HL-60 (cell line): ENCODE data around the gene SFXN5.

Experiments used
- DNase-seq, 2 experiments: peaks; one replicate each; pipeline ENCODE4 v3.0.0-alpha.2; 2010 to 2020; ENCODE audit warnings: low read depth in 1 of 2, low spot score in 1 of 2
- H3K27ac ChIP-seq: fragments of 250-450 bp; sonication (Bioruptor Pico); replicated peaks from 2 replicates; pipeline ENCODE4 v1.5.1; 2020; ENCODE audit warnings: mild to moderate bottlenecking, moderate library complexity
- H3K27me3 ChIP-seq: fragments of 250-450 bp; sonication (Bioruptor Pico); 2 replicates; pipeline ENCODE4 v1.5.1; 2021; ENCODE audit warnings: mild to moderate bottlenecking, moderate library complexity; ENCODE audit not compliant: insufficient read depth, poor library complexity, severe bottlenecking
- H3K4me3 ChIP-seq: replicated peaks from 2 replicates; pipeline ENCODE4 v1.5.1; 2011; ENCODE audit warnings: mild to moderate bottlenecking, control low read depth, low read length; ENCODE audit not compliant: insufficient read depth
- CTCF ChIP-seq: IDR thresholded peaks from one replicate; pipeline ENCODE4 v1.5.1; 2011; ENCODE audit warnings: low read length, control low read depth, inconsistent platforms; ENCODE audit not compliant: insufficient read depth
- GABPA ChIP-seq: IDR thresholded peaks from 2 replicates; pipeline ENCODE4 v1.6.1; 2012; ENCODE audit warnings: low read depth
- POLR2AphosphoS5 ChIP-seq: IDR thresholded peaks from 2 replicates; pipeline ENCODE4 v1.6.1; 2012; ENCODE audit warnings: low read depth
- REST ChIP-seq: IDR thresholded peaks from 2 replicates; pipeline ENCODE4 v1.6.1; 2012; ENCODE audit warnings: low read depth; ENCODE audit not compliant: insufficient replicate concordance
- SPI1 ChIP-seq: IDR thresholded peaks from 2 replicates; pipeline ENCODE4 v1.6.1; 2012; ENCODE audit warnings: low read depth, mild to moderate bottlenecking, borderline replicate concordance

The SFXN5 gene

GRCh38 chr2:72988726-72989273, 82.7 kb downstream of the SFXN5 start:
- no peak for DNase-seq
- H3K27me3 ChIP-seq: no peaks in the 10 kb centered on the region
- no peak overlapping the region for H3K27ac ChIP-seq
- TF ChIP-seq SPI1: no peak
- H3K4me3 ChIP-seq: no peak overlapping the region

GRCh38 chr2:72988041-72988440, 83.5 kb downstream of the SFXN5 start:
- Histone ChIP-seq H3K27ac (no peak overlapping the region), H3K4me3 (no peak overlapping the region)
- no peak for DNase-seq

GRCh38 chr2:72985891-72986683, 85.4 kb downstream of the SFXN5 start:
- TF ChIP-seq SPI1 (no peak), CTCF (no peak), REST (no peak), POLR2AphosphoS5 (no peak), GABPA (no peak)
- DNase-seq: no peak
- H3K27ac ChIP-seq: no peak overlapping the region
- no peaks in the 10 kb centered on the region for H3K27me3 ChIP-seq
- H3K4me3 ChIP-seq: no peak overlapping the region

More at GRCh38 chr2:72988041-72988440, 83.5 kb downstream of the SFXN5 start:
- TF ChIP-seq REST (no peak), POLR2AphosphoS5 (no peak), GABPA (no peak), CTCF (no peak), SPI1 (no peak)
- H3K27me3 ChIP-seq: no peaks in the 10 kb centered on the region

GRCh38 chr2:72985136-72985535, 86.4 kb downstream of the SFXN5 start:
- DNase-seq: no peak
- TF ChIP-seq REST: no peak
- no peak for TF ChIP-seq POLR2AphosphoS5
- TF ChIP-seq GABPA: no peak
- TF ChIP-seq SPI1: no peak
- H3K4me3 ChIP-seq: no peak overlapping the region
- no peak overlapping the region for H3K27ac ChIP-seq
- H3K27me3 ChIP-seq: no peaks in the 10 kb centered on the region
